Panc1 (cell line): Measurements from ENCODE around the gene SRSF10. TPM values are rescaled to one million over a fixed set of nuclear protein-coding genes. Genes with fewer than 3 reads are reported as not detected.

ENCODE experiments used
- ATAC-seq: fragments of 200-7000 bp; cut with Tn5 transposase; 2 replicates; pipeline ENCODE4 v1.9.1; 2020; ENCODE audit warnings: mild to moderate bottlenecking, moderate library complexity
- BruUV-seq: library from RNA; stranded (reverse); fragments of 400-500 nt; replicated peaks from 2 replicates; lab custom pipeline; 2021; lab: Mats Ljungman, UMichigan
- CTCF ChIA-PET: fragments of 300-600 bp; sonication (Branson Sonifier 250); formaldehyde crosslinking; loops from one replicate; lab custom pipeline; 2022; ENCODE audit warnings: antibody characterized with exemption; lab: Charles Lee
- POLR2A ChIA-PET: fragments of 300-600 bp; sonication (Branson Sonifier 250); formaldehyde crosslinking; loops from one replicate; lab custom pipeline; 2022; ENCODE audit warnings: antibody characterized with exemption; lab: Charles Lee
- DNase-seq: peaks from one replicate; pipeline ENCODE4 v3.0.0-alpha.2; 2010; ENCODE audit warnings: low read depth, low spot score
- H3K27ac ChIP-seq: 2 replicates; pipeline ENCODE4 v1.5.1; 2011; ENCODE audit warnings: mild to moderate bottlenecking, low read length, inconsistent platforms
- H3K27me3 ChIP-seq: fragments of 200-500 bp; sonication (Bioruptor generic); 2 replicates; pipeline ENCODE4 v1.6.0; 2014; ENCODE audit warnings: low read length, inconsistent platforms; ENCODE audit not compliant: control insufficient read depth, insufficient read depth
- H3K36me3 ChIP-seq: fragments of 200-500 bp; sonication (Bioruptor generic); 2 replicates; pipeline ENCODE4 v1.5.1; 2014; ENCODE audit warnings: inconsistent platforms, mild to moderate bottlenecking, low read length, moderate library complexity; ENCODE audit not compliant: control insufficient read depth, insufficient read depth
- H3K4me1 ChIP-seq: 2 replicates; pipeline ENCODE4 v1.5.1; 2011; ENCODE audit warnings: inconsistent platforms, mild to moderate bottlenecking, low read length, moderate library complexity; ENCODE audit not compliant: control insufficient read depth, insufficient read depth
- H3K4me3 ChIP-seq, 2 experiments: 2 replicates each; pipeline ENCODE4 v1.5.1; 2011 to 2012; ENCODE audit warnings: low read depth in 2 of 2, low read length in 2 of 2, mild to moderate bottlenecking in 2 of 2, inconsistent platforms in 1 of 2, moderate library complexity in 1 of 2
- H3K9me3 ChIP-seq: fragments of 200-500 bp; sonication (Bioruptor generic); 2 replicates; pipeline ENCODE4 v1.5.1; 2014; ENCODE audit warnings: low read depth, mild to moderate bottlenecking, inconsistent platforms, low read length, moderate library complexity; ENCODE audit not compliant: control insufficient read depth, insufficient read depth
- POLR2AphosphoS5 ChIP-seq: IDR thresholded peaks from 2 replicates; pipeline ENCODE4 v1.6.1; 2012; ENCODE audit warnings: mild to moderate bottlenecking, low read depth, low read length, moderate library complexity
- SIN3A ChIP-seq: IDR thresholded peaks from 2 replicates; pipeline ENCODE4 v1.6.1; 2012; ENCODE audit warnings: low read depth, mild to moderate bottlenecking, low read length, moderate library complexity, borderline replicate concordance; ENCODE audit not compliant: insufficient read depth
- TCF7L2 ChIP-seq: IDR thresholded peaks from 2 replicates; pipeline ENCODE4 v1.6.1; 2011; ENCODE audit warnings: mild to moderate bottlenecking, low read depth, low read length, inconsistent platforms
- in situ Hi-C: cut with HindIII; loops from 2 replicates; pipeline ENCODE4 v1.10.0; 2016; ENCODE audit warnings: low sequenced_read_pairs, low pct_unique_long_range_greater_than_20kb
- intact Hi-C: fragments of 100-400 bp; cut with micrococcal nuclease; formaldehyde crosslinking; loops from one replicate; pipeline ENCODE4 v1.10.0; 2022; ENCODE audit not compliant: unreplicated experiment
- total RNA-seq: library from RNA; stranded (reverse); gene quantifications from one replicate; pipeline ENCODE4 v1.2.1, GENCODE V29; 2021; ENCODE audit not compliant: unreplicated experiment
- TF ChIP-seq, protein P1 (sequence below): fragments of 450-650 bp; IDR thresholded peaks from 2 replicates; pipeline ENCODE4 v1.5.1; 2017; ENCODE audit warnings: mild to moderate bottlenecking
- TF ChIP-seq, protein P2 (sequence below), 2 experiments: IDR thresholded peaks; 2 replicates each; pipeline ENCODE4 v1.6.1; 2011 to 2012; ENCODE audit warnings: low read depth in 2 of 2, control low read depth in 1 of 2, low read length in 1 of 2, mild to moderate bottlenecking in 1 of 2, moderate library complexity in 1 of 2; ENCODE audit not compliant: insufficient read depth in 1 of 2

SRSF10 gene
- total RNA-seq, 1 experiment from 2014 or later: 137 TPM

DNA sequence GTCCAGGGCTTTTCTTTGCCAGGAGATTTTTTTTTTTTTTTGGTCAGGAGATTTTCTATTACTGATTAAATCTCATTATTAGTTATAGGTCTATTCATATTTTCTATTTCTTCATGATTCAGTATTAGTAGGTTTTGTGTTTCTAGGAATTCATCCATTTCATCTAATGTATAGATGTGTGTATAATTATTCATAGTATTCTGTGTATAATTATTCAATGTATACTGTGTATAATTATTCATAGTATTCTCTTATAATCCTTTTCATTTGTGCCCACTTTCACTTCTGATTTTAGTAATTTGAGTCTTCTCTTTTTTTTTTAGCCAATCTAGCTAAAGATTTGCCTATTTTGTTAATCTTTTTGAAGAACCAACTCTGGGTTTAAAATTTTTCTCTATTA lies 32.8 kb downstream of the SRSF10 start:
- H3K27me3 ChIP-seq: no peaks in the 10 kb centered on the region
- TF ChIP-seq POLR2AphosphoS5 (no peak), SIN3A (no peak), TCF7L2 (no peak)
- TF ChIP-seq, protein P1, sequence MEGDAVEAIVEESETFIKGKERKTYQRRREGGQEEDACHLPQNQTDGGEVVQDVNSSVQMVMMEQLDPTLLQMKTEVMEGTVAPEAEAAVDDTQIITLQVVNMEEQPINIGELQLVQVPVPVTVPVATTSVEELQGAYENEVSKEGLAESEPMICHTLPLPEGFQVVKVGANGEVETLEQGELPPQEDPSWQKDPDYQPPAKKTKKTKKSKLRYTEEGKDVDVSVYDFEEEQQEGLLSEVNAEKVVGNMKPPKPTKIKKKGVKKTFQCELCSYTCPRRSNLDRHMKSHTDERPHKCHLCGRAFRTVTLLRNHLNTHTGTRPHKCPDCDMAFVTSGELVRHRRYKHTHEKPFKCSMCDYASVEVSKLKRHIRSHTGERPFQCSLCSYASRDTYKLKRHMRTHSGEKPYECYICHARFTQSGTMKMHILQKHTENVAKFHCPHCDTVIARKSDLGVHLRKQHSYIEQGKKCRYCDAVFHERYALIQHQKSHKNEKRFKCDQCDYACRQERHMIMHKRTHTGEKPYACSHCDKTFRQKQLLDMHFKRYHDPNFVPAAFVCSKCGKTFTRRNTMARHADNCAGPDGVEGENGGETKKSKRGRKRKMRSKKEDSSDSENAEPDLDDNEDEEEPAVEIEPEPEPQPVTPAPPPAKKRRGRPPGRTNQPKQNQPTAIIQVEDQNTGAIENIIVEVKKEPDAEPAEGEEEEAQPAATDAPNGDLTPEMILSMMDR: no peak
- TF ChIP-seq, protein P2, sequence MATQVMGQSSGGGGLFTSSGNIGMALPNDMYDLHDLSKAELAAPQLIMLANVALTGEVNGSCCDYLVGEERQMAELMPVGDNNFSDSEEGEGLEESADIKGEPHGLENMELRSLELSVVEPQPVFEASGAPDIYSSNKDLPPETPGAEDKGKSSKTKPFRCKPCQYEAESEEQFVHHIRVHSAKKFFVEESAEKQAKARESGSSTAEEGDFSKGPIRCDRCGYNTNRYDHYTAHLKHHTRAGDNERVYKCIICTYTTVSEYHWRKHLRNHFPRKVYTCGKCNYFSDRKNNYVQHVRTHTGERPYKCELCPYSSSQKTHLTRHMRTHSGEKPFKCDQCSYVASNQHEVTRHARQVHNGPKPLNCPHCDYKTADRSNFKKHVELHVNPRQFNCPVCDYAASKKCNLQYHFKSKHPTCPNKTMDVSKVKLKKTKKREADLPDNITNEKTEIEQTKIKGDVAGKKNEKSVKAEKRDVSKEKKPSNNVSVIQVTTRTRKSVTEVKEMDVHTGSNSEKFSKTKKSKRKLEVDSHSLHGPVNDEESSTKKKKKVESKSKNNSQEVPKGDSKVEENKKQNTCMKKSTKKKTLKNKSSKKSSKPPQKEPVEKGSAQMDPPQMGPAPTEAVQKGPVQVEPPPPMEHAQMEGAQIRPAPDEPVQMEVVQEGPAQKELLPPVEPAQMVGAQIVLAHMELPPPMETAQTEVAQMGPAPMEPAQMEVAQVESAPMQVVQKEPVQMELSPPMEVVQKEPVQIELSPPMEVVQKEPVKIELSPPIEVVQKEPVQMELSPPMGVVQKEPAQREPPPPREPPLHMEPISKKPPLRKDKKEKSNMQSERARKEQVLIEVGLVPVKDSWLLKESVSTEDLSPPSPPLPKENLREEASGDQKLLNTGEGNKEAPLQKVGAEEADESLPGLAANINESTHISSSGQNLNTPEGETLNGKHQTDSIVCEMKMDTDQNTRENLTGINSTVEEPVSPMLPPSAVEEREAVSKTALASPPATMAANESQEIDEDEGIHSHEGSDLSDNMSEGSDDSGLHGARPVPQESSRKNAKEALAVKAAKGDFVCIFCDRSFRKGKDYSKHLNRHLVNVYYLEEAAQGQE (IDR thresholded peaks at IDR 0.05; ENCODE audit: insufficient read depth in 1 of 2, low read depth in 2 of 2, low read length in 1 of 2): no peak
- DNase-seq: no peak
- H3K9me3 ChIP-seq: no peaks in the 10 kb centered on the region; the same call in 1 of the 2 replicates
- ChIA-PET POLR2A (no interaction called here), CTCF (interaction anchor here (0.6 kb wide), 1 partner anchor 96 kb away, joined by 7 read pairs; no protein-coding TSS in a partner anchor)
- ATAC-seq: no peak
- H3K4me1 ChIP-seq: peaks cover 14% of the 10 kb centered on the region
- intact Hi-C loops: no loop called here
- in situ Hi-C loops: no loop called here
- BruUV-seq: no TSS peak
- H3K4me3 ChIP-seq: no peak overlapping the region
- no peaks in the 10 kb centered on the region for H3K36me3 ChIP-seq
- H3K27ac ChIP-seq: no peak overlapping the region

DNA sequence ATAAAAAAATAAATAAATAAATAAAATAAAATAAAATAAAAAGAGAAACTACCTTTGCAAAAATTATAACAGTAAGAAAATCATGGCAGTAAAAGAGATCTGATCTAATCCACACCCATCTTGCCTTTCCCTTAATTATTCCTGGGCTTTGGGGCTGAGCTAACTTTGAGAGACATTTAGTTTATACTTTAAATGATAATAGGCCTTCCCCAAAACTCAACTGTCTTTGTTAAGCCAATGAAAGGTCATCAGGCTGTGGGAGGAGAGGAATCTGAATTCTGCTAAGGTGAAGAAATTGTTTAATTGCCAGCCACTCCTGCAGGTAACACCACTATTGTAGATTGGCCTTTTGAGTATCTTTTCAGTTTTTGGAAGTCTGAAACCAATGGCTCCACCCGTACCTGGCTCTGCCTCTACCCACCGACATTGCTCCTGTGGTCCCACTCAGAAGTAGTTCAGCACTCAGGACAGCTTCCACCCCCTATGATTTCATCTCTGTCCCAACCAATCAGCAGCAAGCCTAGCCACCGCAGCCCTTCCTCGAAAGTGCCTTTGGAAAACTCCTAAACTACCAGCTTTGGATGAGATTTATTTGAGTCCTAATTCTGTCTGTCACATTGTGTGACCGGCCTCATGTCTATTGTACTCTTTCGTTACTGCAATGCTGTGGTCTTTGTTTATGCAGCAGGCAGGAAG lies 43.5 kb downstream of the SRSF10 start:
- no TSS peak for BruUV-seq
- Histone ChIP-seq H3K9me3 (no peaks in the 10 kb centered on the region), H3K27ac (no peak overlapping the region), H3K4me1 (no peaks in the 10 kb centered on the region), H3K36me3 (no peaks in the 10 kb centered on the region), H3K27me3 (no peaks in the 10 kb centered on the region), H3K4me3 (no peak overlapping the region)
- POLR2A ChIA-PET: no interaction called here
- CTCF ChIA-PET: no interaction called here
- no peak for TF ChIP-seq POLR2AphosphoS5
- TF ChIP-seq, protein P2 (IDR thresholded peaks at IDR 0.05; ENCODE audit: insufficient read depth in 1 of 2, low read depth in 2 of 2, low read length in 1 of 2): peak; percentile 61 to 65; a peak in 2 of 4 replicates
- in situ Hi-C loops: no loop called here
- intact Hi-C loops: no loop called here
- ATAC-seq (no peak), DNase-seq (no peak)
